ENCODE results near the gene MYRIP. TPM values are rescaled to one million over a fixed set of nuclear protein-coding genes. Genes with fewer than 3 reads are reported as not detected.

Gene MYRIP
- total and polyA plus RNA-seq, 8 donors = 0.29 to 1.9 (median 0.57) TPM

- no peak for DNase-seq
- ATAC-seq = no peak
- no peaks in the 10 kb centered on the region for H3K4me1 ChIP-seq
- H3K4me3 ChIP-seq = no peak overlapping the region
- no peaks in the 10 kb centered on the region for H3K27me3 ChIP-seq
- H3K27ac ChIP-seq = no peak overlapping the region
- intact Hi-C loops (cut with DNase I) = no loop called here
- H3K9me3 ChIP-seq = peaks cover 0 to 9% of the 10 kb centered on the region in 2 donors
- no peak for TF ChIP-seq CTCF (IDR thresholded peaks at IDR 0.05)
- H3K36me3 ChIP-seq = no peaks in the 10 kb centered on the region
Observed at GRCh38 chr3:40098261-40098759, 288.9 kb downstream of the MYRIP start.

DNA sequence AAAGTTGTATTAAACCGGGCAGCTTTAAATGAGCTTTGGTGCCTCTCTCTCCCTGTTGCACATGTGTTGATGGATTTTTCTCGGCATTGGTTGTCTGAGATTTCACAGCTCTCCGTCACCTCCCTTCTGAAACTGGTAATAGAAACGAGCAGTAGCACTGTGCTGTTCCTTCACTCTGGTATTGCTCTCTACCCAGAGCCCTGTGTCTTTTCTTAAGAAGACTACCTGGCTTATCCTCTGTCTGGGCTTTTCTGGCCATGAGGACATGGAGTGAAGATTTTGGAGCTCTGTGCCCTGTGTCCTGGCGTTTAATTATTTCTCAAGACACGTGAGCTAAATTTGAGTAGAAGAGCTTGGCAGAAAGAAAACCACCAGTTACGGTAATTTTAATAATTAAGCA lies 290.5 kb downstream of the MYRIP start:
- H3K27me3 ChIP-seq = no peaks in the 10 kb centered on the region

GRCh38 chr3:40102182-40102581 lies 292.8 kb downstream of the MYRIP start:
- no peak overlapping the region for H3K4me3 ChIP-seq
- intact Hi-C loops (cut with DNase I) = no loop called here
- ATAC-seq (no peak), DNase-seq (no peak)
- no peaks in the 10 kb centered on the region for H3K27me3 ChIP-seq
- no peak for TF ChIP-seq CTCF (IDR thresholded peaks at IDR 0.05)
- H3K27ac ChIP-seq = no peak overlapping the region
- H3K9me3 ChIP-seq = peaks cover 0 to 9% of the 10 kb centered on the region in 2 donors
- no peaks in the 10 kb centered on the region for H3K36me3 ChIP-seq
- H3K4me1 ChIP-seq = no peaks in the 10 kb centered on the region

More for the DNA sequence above, 290.5 kb downstream of the MYRIP start:
- intact Hi-C loops (cut with DNase I) = no loop called here
- no peaks in the 10 kb centered on the region for H3K36me3 ChIP-seq
- peaks cover 0 to 9% of the 10 kb centered on the region in 2 donors for H3K9me3 ChIP-seq
- no peak overlapping the region for H3K4me3 ChIP-seq
- no peaks in the 10 kb centered on the region for H3K4me1 ChIP-seq
- no peak overlapping the region for H3K27ac ChIP-seq
- no peak for ATAC-seq
- no peak for TF ChIP-seq CTCF (IDR thresholded peaks at IDR 0.05)
- no peak for DNase-seq

DNA sequence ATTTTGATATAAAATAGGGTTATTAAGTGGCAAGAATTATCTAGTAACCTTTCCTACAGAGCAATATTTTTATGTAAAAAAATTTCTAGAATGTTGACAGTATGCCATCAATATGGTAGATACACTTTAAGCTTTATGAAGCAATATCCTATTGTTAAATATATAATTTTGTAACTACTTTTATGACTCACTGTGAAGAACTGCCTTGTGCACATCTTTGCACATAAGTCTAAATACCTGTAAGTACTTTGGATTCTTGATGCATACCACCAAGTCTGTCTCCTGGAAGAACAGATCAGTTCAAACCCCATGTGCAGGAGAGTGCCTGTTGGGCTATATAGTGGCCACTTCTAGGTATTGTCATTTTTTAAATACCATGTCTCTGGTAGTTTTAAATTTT lies 294.4 kb downstream of the MYRIP start:
- Histone ChIP-seq H3K27ac (no peak overlapping the region), H3K36me3 (no peaks in the 10 kb centered on the region), H3K4me1 (no peaks in the 10 kb centered on the region), H3K4me3 (no peak overlapping the region), H3K27me3 (no peaks in the 10 kb centered on the region), H3K9me3 (peaks cover 0 to 9% of the 10 kb centered on the region in 2 donors)
- intact Hi-C loops (cut with DNase I) = no loop called here
- no peak for ATAC-seq
- TF ChIP-seq CTCF (IDR thresholded peaks at IDR 0.05) = no peak
- no peak for DNase-seq

- no peak for DNase-seq
- peaks cover 0 to 9% of the 10 kb centered on the region in 2 donors for H3K9me3 ChIP-seq
- intact Hi-C loops (cut with DNase I) = no loop called here
- H3K27ac ChIP-seq = no peak overlapping the region
- no peak for TF ChIP-seq CTCF (IDR thresholded peaks at IDR 0.05)
- H3K4me1 ChIP-seq = no peaks in the 10 kb centered on the region
- ATAC-seq = no peak
- H3K4me3 ChIP-seq = no peak overlapping the region
- H3K36me3 ChIP-seq = no peaks in the 10 kb centered on the region
- H3K27me3 ChIP-seq = no peaks in the 10 kb centered on the region
Observed at GRCh38 chr3:40104441-40104840, 295.0 kb downstream of the MYRIP start.
